GM20000 (cell line): Measurements from ENCODE around the gene SPOUT1.

ENCODE experiments used
- DNase-seq: peaks from one replicate; pipeline ENCODE4 v3.0.0; 2012; ENCODE audit warnings: low spot score
- TF ChIP-seq, protein P1 (sequence below): IDR thresholded peaks from 2 replicates; pipeline ENCODE4 v1.5.1; 2012; ENCODE audit warnings: mild to moderate bottlenecking, control low read depth; ENCODE audit errors: extremely low read depth, missing control alignments

Gene SPOUT1

DNA sequence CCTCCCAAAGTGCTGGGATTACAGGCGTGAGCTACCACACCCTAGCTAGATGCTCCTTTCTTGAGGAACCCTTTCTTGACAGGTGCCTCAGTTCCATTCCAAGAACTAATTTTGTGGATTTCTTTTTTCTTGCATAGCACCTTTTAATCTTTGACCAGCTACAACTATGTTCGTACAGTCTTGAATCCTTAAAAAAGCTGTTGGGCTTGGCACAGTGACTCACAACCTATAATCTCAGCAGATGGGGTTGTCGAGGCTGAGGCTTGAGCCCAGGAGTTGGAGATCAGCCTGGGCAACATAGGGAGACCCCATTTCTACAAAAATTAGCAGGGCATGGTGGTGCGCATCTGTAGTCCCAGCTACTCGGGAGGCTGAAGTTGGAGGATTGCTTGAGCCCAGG is 56.5 kb downstream of the SPOUT1 start:
- no peak for DNase-seq
- TF ChIP-seq, protein P1, sequence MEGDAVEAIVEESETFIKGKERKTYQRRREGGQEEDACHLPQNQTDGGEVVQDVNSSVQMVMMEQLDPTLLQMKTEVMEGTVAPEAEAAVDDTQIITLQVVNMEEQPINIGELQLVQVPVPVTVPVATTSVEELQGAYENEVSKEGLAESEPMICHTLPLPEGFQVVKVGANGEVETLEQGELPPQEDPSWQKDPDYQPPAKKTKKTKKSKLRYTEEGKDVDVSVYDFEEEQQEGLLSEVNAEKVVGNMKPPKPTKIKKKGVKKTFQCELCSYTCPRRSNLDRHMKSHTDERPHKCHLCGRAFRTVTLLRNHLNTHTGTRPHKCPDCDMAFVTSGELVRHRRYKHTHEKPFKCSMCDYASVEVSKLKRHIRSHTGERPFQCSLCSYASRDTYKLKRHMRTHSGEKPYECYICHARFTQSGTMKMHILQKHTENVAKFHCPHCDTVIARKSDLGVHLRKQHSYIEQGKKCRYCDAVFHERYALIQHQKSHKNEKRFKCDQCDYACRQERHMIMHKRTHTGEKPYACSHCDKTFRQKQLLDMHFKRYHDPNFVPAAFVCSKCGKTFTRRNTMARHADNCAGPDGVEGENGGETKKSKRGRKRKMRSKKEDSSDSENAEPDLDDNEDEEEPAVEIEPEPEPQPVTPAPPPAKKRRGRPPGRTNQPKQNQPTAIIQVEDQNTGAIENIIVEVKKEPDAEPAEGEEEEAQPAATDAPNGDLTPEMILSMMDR: no peak

DNA sequence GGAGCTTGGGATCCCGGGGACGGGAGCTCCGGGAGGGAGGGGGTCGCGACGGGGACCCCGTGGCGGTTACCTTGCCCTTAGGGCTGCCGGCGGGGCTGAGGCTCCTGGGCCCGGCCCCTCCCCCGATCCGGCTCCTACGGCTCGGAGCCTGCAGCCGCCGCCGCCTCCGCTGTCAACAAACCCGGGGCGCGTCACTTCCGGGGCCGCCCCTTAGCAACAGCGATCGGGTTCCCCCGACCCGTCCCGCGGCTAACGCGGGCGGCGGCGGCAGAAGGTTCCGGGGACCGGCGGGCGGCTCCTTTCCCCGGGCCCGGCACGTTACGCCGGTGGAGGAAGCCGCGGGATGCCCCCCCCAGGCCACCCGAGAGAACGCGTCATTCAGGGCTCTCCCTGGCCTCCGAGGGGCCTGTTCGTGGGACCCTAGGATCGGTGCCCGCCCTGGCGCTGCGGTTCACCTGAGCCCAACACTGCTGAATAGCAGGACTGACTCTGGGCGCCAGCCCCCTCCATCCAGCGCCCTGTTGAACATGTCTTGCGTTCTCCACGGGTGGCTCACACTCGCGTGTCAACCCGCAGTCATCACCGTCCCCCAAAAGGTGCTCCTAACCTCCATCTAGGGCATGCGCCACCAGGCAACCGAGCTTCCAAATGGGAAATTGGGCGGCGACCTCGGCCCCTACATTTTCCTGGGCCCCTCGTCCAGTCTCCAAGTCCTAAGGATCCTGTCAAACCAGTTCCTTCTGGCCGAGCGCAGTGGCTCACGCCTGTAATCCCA is 57.7 kb downstream of the SPOUT1 start, which contains the start of gene ZER1:
Gene ZER1 (minus strand): TSS at position 183 of the 775 bp plus-strand sequence. CDS start 16,362 bp downstream, outside the sequence.
- TF ChIP-seq, protein P1: no peak
- DNase-seq: peak; percentile 99

GRCh38 chr9:128771094-128771721 is 58.4 kb downstream of the SPOUT1 start:
- TF ChIP-seq, protein P1: no peak
- no peak for DNase-seq

DNA sequence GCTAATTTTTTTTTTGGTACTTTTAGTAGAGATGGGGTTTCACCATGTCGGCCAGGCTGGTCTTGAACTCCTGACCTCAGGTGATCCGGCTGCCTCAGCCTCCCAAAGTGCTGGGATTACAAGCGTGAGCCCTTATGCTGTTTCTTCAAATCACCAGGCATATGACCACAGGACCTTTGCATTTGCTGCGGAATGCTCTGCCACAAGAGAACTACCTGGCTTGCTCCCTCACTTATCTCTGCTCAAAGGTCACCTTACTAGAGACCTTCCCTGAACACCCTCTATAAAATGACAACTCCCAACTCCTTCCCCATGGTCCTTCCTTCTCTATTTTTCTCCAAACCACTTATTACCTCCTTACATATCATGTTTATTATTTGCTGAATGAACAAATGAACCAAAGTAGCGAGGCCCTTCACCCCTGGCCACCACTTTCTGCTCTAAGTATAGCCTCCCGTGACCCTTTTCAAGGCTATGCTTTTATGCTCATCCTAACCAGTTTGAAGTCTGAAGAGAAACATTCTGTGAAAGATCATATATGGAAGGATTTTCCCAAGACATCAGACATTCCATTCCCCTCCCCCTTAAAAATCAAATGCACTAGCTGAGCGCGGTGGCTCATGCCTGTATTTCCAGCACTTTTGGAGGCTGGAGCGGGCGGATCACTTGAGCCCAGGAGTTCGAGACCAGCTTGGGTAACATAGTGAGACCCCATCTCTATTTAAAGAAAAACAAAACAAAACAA is 59.1 kb downstream of the SPOUT1 start:
- TF ChIP-seq, protein P1: no peak
- no peak for DNase-seq
